H1 (cell line): ENCODE data around the gene KRTAP1-3. TPM values are rescaled to one million over a fixed set of nuclear protein-coding genes. Genes with fewer than 3 reads are reported as not detected.
"Not testable (repeated sequence)": the region's sequence is repeated elsewhere in the genome, so short reads cannot be mapped to it uniquely, and the experiment has no call there.

ENCODE experiments used
- CTCF ChIA-PET: fragments of 300-600 bp; sonication (Branson Sonifier 250); formaldehyde crosslinking; loops from one replicate; lab custom pipeline; 2021; ENCODE audit not compliant: partially characterized antibody; lab: Charles Lee
- POLR2A ChIA-PET: fragments of 300-600 bp; sonication (Branson Sonifier 250); formaldehyde crosslinking; loops from one replicate; lab custom pipeline; 2021; ENCODE audit warnings: inconsistent platforms; ENCODE audit not compliant: partially characterized antibody; lab: Charles Lee
- DNase-seq, 2 experiments: peaks; one replicate each; pipeline versions ENCODE4 v3.0.0 to v3.0.0-alpha.2; 2010 to 2022; ENCODE audit warnings: low spot score in 2 of 2, low read depth in 1 of 2, mixed read lengths in 1 of 2
- FAIRE-seq: peaks from 2 replicates; lab custom pipeline; 2011; peaks lifted over from hg19 to GRCh38; lab: Jason Lieb, UNC
- H2AFZ ChIP-seq: 2 replicates; pipeline ENCODE4 v1.8.1; 2012; ENCODE audit warnings: low read length, inconsistent platforms
- H2AK5ac ChIP-seq: 2 replicates; pipeline ENCODE4 v1.6.1; 2013; ENCODE audit warnings: low read depth, low read length
- H2BK120ac ChIP-seq: replicated peaks from 2 replicates; pipeline ENCODE3; 2013; ENCODE audit warnings: low read depth, low read length, inconsistent platforms
- H2BK12ac ChIP-seq: 2 replicates; pipeline ENCODE4 v1.6.1; 2013; ENCODE audit warnings: low read depth, low read length
- H2BK15ac ChIP-seq: 2 replicates; pipeline ENCODE4 v1.6.1; 2013; ENCODE audit warnings: low read length
- H2BK20ac ChIP-seq: 2 replicates; pipeline ENCODE4 v1.6.1; 2013; ENCODE audit warnings: low read length
- H2BK5ac ChIP-seq: 2 replicates; pipeline ENCODE4 v1.6.1; 2013; ENCODE audit warnings: low read depth, low read length
- H3K14ac ChIP-seq: 2 replicates; pipeline ENCODE4 v1.6.1; 2013; ENCODE audit warnings: inconsistent platforms; ENCODE audit not compliant: insufficient read length
- H3K18ac ChIP-seq: 2 replicates; pipeline ENCODE4 v1.6.1; 2013; ENCODE audit warnings: low read length; ENCODE audit errors: extremely low read depth
- H3K23ac ChIP-seq: 2 replicates; pipeline ENCODE4 v1.6.1; 2013; ENCODE audit warnings: inconsistent platforms; ENCODE audit not compliant: insufficient read length
- H3K23me2 ChIP-seq: 2 replicates; pipeline ENCODE4 v1.6.1; 2013; ENCODE audit warnings: low read depth, low read length
- H3K27ac ChIP-seq: 2 replicates; pipeline ENCODE4 v1.6.1; 2011; ENCODE audit warnings: low read depth, low read length, inconsistent platforms
- H3K27me3 ChIP-seq, 4 experiments: replicated peaks in 1 of 4; 1 replicate in 1 of 4; 2 replicates in 3 of 4; pipeline versions ENCODE4 v1.6.1 to v1.8.1; 2011 to 2013; ENCODE audit warnings: low read length in 3 of 4, mild to moderate bottlenecking in 3 of 4, inconsistent platforms in 2 of 4, mixed read lengths in 2 of 4, moderate library complexity in 1 of 4; ENCODE audit not compliant: control insufficient read depth in 3 of 4, insufficient read depth in 3 of 4; ENCODE audit errors: extremely low read depth in 1 of 4
- H3K36me3 ChIP-seq, 4 experiments: 2 replicates each; pipeline versions ENCODE4 v1.6.1 to v1.8.1; 2011 to 2013; ENCODE audit warnings: mild to moderate bottlenecking in 4 of 4, low read length in 3 of 4, moderate library complexity in 2 of 4, control low read depth in 1 of 4, inconsistent platforms in 1 of 4; ENCODE audit not compliant: insufficient read depth in 4 of 4, control insufficient read depth in 2 of 4
- H3K4ac ChIP-seq: replicated peaks from 2 replicates; pipeline ENCODE3; 2013; ENCODE audit warnings: low read length, low read depth, mixed read lengths, inconsistent platforms; ENCODE audit not compliant: insufficient read length
- H3K4me1 ChIP-seq, 4 experiments: replicated peaks in 1 of 4; 1 replicate in 1 of 4; 2 replicates in 3 of 4; pipeline versions ENCODE4 v1.6.1 to v1.8.1; 2011 to 2013; ENCODE audit warnings: low read length in 3 of 4, inconsistent platforms in 2 of 4, mixed read lengths in 1 of 4; ENCODE audit not compliant: insufficient read depth in 4 of 4, control insufficient read depth in 3 of 4
- H3K4me2 ChIP-seq, 2 experiments: 2 replicates each; pipeline versions ENCODE4 v1.6.1 to v1.8.1; 2011 to 2013; ENCODE audit warnings: low read depth in 2 of 2, low read length in 2 of 2, control low read depth in 1 of 2, inconsistent platforms in 1 of 2, mild to moderate bottlenecking in 1 of 2; ENCODE audit not compliant: insufficient read depth in 1 of 2
- H3K4me3 ChIP-seq, 4 experiments: fragments of 200-600, 300-600 bp in 1 of 4; sonication (generic), shearing (Covaris generic), sonication (Bioruptor Twin) in 1 of 4; 2 replicates each; pipeline versions ENCODE4 v1.5.1 to v1.8.1; 2011 to 2016; ENCODE audit warnings: low read length in 4 of 4, low read depth in 3 of 4, control low read depth in 2 of 4, inconsistent platforms in 2 of 4, mild to moderate bottlenecking in 2 of 4, mixed read lengths in 1 of 4, moderate library complexity in 1 of 4; ENCODE audit not compliant: insufficient read depth in 2 of 4; ENCODE audit errors: extremely low read depth in 1 of 4
- H3K56ac ChIP-seq: replicated peaks from 2 replicates; pipeline ENCODE3; 2013; ENCODE audit warnings: low read depth, mild to moderate bottlenecking, mixed read lengths, low read length, inconsistent platforms; ENCODE audit not compliant: insufficient read length
- H3K79me1 ChIP-seq: 2 replicates; pipeline ENCODE4 v1.6.1; 2013; ENCODE audit warnings: low read depth, low read length, control low read depth
- H3K79me2 ChIP-seq, 2 experiments: 2 replicates each; pipeline versions ENCODE4 v1.6.1 to v1.8.1; 2012 to 2013; ENCODE audit warnings: low read length in 2 of 2, mild to moderate bottlenecking in 2 of 2, inconsistent platforms in 1 of 2; ENCODE audit not compliant: insufficient read depth in 2 of 2, control insufficient read depth in 1 of 2
- H3K9ac ChIP-seq, 4 experiments: replicated peaks in 1 of 4; 1 replicate in 1 of 4; 2 replicates in 3 of 4; pipeline versions ENCODE4 v1.6.1 to v1.8.1; 2011 to 2013; ENCODE audit warnings: low read depth in 3 of 4, low read length in 3 of 4, control low read depth in 2 of 4, mild to moderate bottlenecking in 2 of 4, moderate library complexity in 2 of 4, inconsistent platforms in 1 of 4; ENCODE audit errors: extremely low read depth in 1 of 4
- H3K9me3 ChIP-seq, 2 experiments: 2 replicates each; pipeline versions ENCODE4 v1.6.1 to v1.8.1; 2012 to 2013; ENCODE audit warnings: mild to moderate bottlenecking in 2 of 2, moderate library complexity in 2 of 2, control low read depth in 1 of 2, inconsistent platforms in 1 of 2, low read depth in 1 of 2, low read length in 1 of 2, mixed read lengths in 1 of 2; ENCODE audit not compliant: insufficient read depth in 2 of 2
- H4K20me1 ChIP-seq, 2 experiments: replicated peaks in 1 of 2; 2 replicates each; pipeline versions ENCODE3 to v1.8.1; 2011 to 2013; ENCODE audit warnings: inconsistent platforms in 2 of 2, low read length in 2 of 2, mild to moderate bottlenecking in 1 of 2; ENCODE audit not compliant: insufficient read depth in 2 of 2, control insufficient read depth in 1 of 2
- H4K5ac ChIP-seq: 2 replicates; pipeline ENCODE4 v1.6.1; 2013; ENCODE audit warnings: low read length, low read depth, mixed read lengths, inconsistent platforms; ENCODE audit not compliant: insufficient read length
- H4K8ac ChIP-seq: 2 replicates; pipeline ENCODE4 v1.8.0; 2013; ENCODE audit warnings: mild to moderate bottlenecking, moderate library complexity, low read length, inconsistent platforms; ENCODE audit not compliant: insufficient read depth; ENCODE audit errors: extremely low read depth
- H4K91ac ChIP-seq: replicated peaks from 2 replicates; pipeline ENCODE3; 2013; ENCODE audit warnings: low read length, mixed read lengths, inconsistent platforms; ENCODE audit not compliant: insufficient read length
- CBX5 ChIP-seq: fragments of 300-800, 300-1000 bp; sonication (generic); IDR thresholded peaks from 2 replicates; pipeline ENCODE4 v1.7.1; 2016; ENCODE audit warnings: antibody characterized with exemption, low read length, low read depth
- EGR1 ChIP-seq: IDR thresholded peaks from 2 replicates; pipeline ENCODE4 v1.6.1; 2011; ENCODE audit warnings: low read depth, low read length, borderline replicate concordance
- JUND ChIP-seq: IDR thresholded peaks from 2 replicates; pipeline ENCODE4 v1.6.1; 2011; ENCODE audit warnings: mild to moderate bottlenecking, improper control_type of control experiment, low read length
- WGBS, 2 experiments: shearing (Covaris generic) in 1 of 2; methylation state at CpG; one replicate each; pipeline versions ENCODE4 v1.1.6 to v1.1.7; 2013 to 2015; ENCODE audit warnings: low lambda C conversion rate in 2 of 2, mixed read lengths in 2 of 2, inconsistent platforms in 1 of 2, low coverage in 1 of 2, missing lambda C conversion rate in 1 of 2; ENCODE audit not compliant: insufficient replicate concordance in 2 of 2, insufficient coverage in 1 of 2, insufficient read length in 1 of 2; ENCODE audit errors: extremely low coverage in 1 of 2, missing lambda C conversion rate in 1 of 2; 5-methylcytosine and 5-hydroxymethylcytosine counted together
- polyA plus RNA-seq, 7 experiments: library from polyadenylated mRNA; depleted of rRNA in 3 of 7; stranded (reverse) in 5 of 7; unstranded in 2 of 7; fragments of >200 nt in 5 of 7; fragments of 200-250 nt in 2 of 7; gene quantifications; 1 replicate in 5 of 7; 2 replicates in 1 of 7; 4 replicates in 1 of 7; pipeline versions ENCODE4 v1.2.1 to v1.2.3, GENCODE V29; 2011 to 2013; ENCODE audit warnings: missing spikeins in 2 of 7, mixed read lengths in 2 of 7
- total RNA-seq: library from RNA; stranded (reverse); fragmentation: NEBNext Ultra II Directional; extraction: Animal tissue kit (Norgen Biotek cat#: 25700); gene quantifications from 2 replicates; pipeline ENCODE4 v1.2.1, GENCODE V29; 2021

Gene KRTAP1-3
- total and polyA plus RNA-seq, 2 of the 8 experiments (the other 6 are each of a cell fraction or from before 2014, with no cell fraction given): not detected

- no peak for TF ChIP-seq JUND
- no peak for TF ChIP-seq CBX5
- no peak for TF ChIP-seq EGR1
These were observed 13.8 kb upstream of the KRTAP1-3 start (continued) for GRCh38 chr17:41048441-41048840.

DNA sequence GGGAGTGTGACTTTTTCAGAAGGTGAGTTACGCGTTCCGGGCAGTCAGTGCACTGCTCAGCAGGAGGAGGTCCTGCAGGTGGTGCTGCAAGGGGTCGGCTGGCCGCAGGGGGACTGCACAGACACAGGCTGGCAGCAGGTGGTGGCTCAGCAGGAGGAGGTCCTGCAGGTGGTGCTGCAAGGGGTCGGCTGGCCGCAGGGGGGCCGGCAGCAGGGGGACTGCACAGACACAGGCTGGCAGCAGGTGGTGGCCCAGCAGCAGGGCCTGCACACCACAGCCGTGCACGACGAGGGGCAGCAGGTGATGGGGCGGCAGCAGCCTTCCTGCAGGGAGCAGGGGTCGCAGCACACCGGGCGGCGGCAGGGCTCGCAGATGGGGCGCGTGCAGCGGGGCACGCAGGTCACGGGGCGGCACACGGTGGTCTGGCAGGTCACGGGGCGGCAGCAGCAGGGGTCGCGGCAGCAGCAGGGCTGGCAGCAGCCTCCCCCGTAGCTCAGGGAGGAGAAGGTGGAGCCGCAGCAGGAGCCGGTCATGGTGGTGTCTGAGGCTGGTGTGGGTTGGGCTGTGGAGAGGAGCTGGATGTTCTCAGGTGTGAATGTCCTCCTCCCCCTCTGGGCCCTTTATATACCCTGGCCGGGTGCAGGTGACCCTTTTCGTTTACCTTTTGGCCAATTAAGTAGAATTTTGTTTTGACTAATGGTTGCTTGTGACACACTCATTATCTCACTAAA is 12.2 kb upstream of the KRTAP1-3 start, which contains the start of gene KRTAP2-1:
Gene KRTAP2-1 (minus strand): TSS at position 582 of the 731 bp plus-strand sequence. CDS start 49 bp downstream, at position 533.
- H3K23me2 ChIP-seq, H3K79me1 ChIP-seq, H2BK15ac ChIP-seq, H3K79me2 ChIP-seq, DNase-seq, H3K9me3 ChIP-seq, H3K4me3 ChIP-seq, H3K27ac ChIP-seq, H3K23ac ChIP-seq, H2BK5ac ChIP-seq, H2BK20ac ChIP-seq, FAIRE-seq, H4K5ac ChIP-seq, H2BK12ac ChIP-seq, H3K14ac ChIP-seq, H3K56ac ChIP-seq, H3K18ac ChIP-seq, H2AFZ ChIP-seq, H3K4me1 ChIP-seq, H3K27me3 ChIP-seq, H3K9ac ChIP-seq, H3K4ac ChIP-seq, H2AK5ac ChIP-seq, H2BK120ac ChIP-seq, H4K20me1 ChIP-seq, H3K36me3 ChIP-seq, H3K4me2 ChIP-seq, H4K91ac ChIP-seq: not testable (repeated sequence)
- POLR2A ChIA-PET: interaction anchor here (0.6 kb wide), 1 partner anchor 195 kb away, joined by 5 read pairs; no protein-coding TSS in a partner anchor
- 0 out of 2 replicates have a peak within 1 kb of the TSS, but pooled peaks have one; percentile 51 for H4K8ac ChIP-seq
- WGBS, 2 experiments: 83% methylated on average over 10 of the region's 33 CpGs; no CpG with 5 or more reads in 1 of the 2 experiments
- CTCF ChIA-PET: interaction anchor here (0.5 kb wide), 1 partner anchor 12 kb away, joined by 3 read pairs; no protein-coding TSS in a partner anchor
